H7 (cell line): ENCODE measurements around the gene ARX. TPM values are rescaled to one million over a fixed set of nuclear protein-coding genes. Genes with fewer than 3 reads are reported as not detected.

Source experiments
- DNase-seq: peaks from one replicate; pipeline ENCODE4 v3.0.0; 2012
- H3K27me3 ChIP-seq: 2 replicates; pipeline ENCODE4 v1.6.0; 2011; ENCODE audit warnings: mild to moderate bottlenecking, low read length; ENCODE audit not compliant: control insufficient read depth, insufficient read depth
- H3K36me3 ChIP-seq: replicated peaks from 2 replicates; pipeline ENCODE4 v1.5.1; 2011; ENCODE audit warnings: low read length; ENCODE audit not compliant: control insufficient read depth, insufficient read depth
- H3K4me3 ChIP-seq: 2 replicates; pipeline ENCODE4 v1.5.1; 2011; ENCODE audit warnings: low read depth, mild to moderate bottlenecking, control low read depth, low read length, moderate library complexity; ENCODE audit not compliant: insufficient read depth
- total RNA-seq: library from RNA; depleted of rRNA; stranded (reverse); fragments of >200 nt; shearing (Covaris generic); gene quantifications from 2 replicates; pipeline ENCODE4 v1.2.3, GENCODE V29; 2014

The ARX gene
- total RNA-seq, 1 experiment from 2014 or later: not detected

DNA sequence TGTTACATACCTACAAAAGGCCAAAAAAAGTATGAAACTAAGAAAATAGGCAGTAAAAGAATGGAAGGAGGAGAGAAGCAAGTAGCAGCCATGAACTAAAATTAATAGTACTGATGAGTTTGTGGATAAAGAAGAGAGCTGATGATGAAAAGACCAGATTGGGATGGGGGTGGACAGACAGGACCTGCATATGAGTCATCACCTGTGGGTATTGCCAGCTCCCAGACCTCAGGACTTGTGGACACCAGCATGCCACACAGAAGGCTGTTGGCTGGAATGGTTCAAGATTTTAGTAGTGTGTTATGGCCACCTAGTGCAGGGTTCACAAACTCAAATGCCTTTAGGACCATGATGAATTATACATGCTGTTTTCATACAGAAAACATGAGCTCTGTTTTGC is 58.9 kb downstream of the ARX start:
- Histone ChIP-seq H3K27me3 (no peaks in the 10 kb centered on the region), H3K4me3 (no peak overlapping the region), H3K36me3 (no peaks in the 10 kb centered on the region)
- no peak for DNase-seq

DNA sequence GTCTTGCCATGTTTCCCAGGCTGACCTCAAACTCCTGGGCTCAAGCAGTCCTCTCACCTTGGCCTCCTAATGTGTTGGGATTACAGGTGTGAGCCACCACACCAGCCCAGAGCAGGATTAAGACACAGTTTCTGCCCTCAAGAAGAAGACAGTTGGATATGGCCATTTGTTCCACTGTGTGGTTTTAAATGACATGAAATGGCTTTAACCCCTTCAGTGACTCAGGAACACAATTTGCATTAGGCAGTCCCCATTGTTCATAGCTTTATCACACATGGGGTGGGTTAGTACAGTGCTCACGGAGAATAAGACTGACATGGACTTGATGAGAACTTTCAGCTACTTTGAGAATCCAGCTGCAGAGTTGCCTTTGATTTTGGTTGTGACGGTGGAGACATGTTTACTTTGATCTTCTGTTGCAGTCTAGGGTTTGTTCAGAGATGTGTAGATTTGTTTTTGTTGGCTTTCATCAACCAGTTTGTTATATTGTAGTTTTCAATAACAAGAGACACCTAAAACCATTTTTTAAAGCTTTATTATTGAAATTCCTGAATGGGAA is 60.3 kb downstream of the ARX start:
- H3K4me3 ChIP-seq: no peak overlapping the region
- no peaks in the 10 kb centered on the region for H3K36me3 ChIP-seq
- DNase-seq: no peak
- H3K27me3 ChIP-seq: no peaks in the 10 kb centered on the region

DNA sequence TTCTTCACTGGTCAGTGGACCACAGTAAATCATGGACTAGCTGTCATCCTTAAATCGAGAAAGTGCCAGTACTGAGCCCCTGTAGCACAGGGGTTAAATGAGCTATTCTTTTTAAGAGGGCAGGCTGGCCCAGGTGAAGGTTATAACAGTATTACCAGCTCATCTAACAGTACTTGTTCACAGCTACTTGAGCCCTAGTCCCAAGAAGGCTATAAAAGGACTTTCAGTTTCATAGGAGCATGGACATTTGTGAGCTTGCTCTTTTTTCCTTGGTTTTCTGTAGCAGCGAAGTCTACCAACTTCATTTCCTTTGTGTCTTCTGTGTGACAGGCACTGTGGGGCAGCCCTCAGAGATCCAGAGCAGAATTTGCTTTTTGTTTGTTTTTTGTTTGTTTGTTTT is 61.0 kb downstream of the ARX start:
- DNase-seq: no peak
- H3K4me3 ChIP-seq: no peak overlapping the region
- H3K27me3 ChIP-seq: no peaks in the 10 kb centered on the region
- no peaks in the 10 kb centered on the region for H3K36me3 ChIP-seq
